Smooth muscle cell (in vitro differentiated cells): ENCODE data around the gene TMEM187. TPM values are rescaled to one million over a fixed set of nuclear protein-coding genes. Genes with fewer than 3 reads are reported as not detected.
A peak's percentile ranks its signal among the peaks of the same experiment; 100 is the strongest.

Experiments used
- DNase-seq: peaks from one replicate; lab custom pipeline; 2025; ENCODE audit not compliant: unreplicated experiment; lab: John Stamatoyannopoulos, UW
- H2AFZ ChIP-seq: fragments of 200-600 bp; sonication (generic); 2 replicates; pipeline ENCODE4 v1.6.0; 2016; ENCODE audit warnings: antibody characterized with exemption, low read depth, mild to moderate bottlenecking
- H3F3A ChIP-seq: fragments of 200-600 bp; sonication (generic); 2 replicates; pipeline ENCODE4 v1.6.0; 2017; ENCODE audit warnings: antibody characterized with exemption, low read depth
- H3K27ac ChIP-seq: fragments of 200-600 bp; sonication (generic); 2 replicates; pipeline ENCODE4 v1.5.1; 2016; ENCODE audit warnings: low read depth, mild to moderate bottlenecking
- H3K27me3 ChIP-seq: fragments of 200-600 bp; sonication (generic); 2 replicates; pipeline ENCODE4 v1.6.1; 2016; ENCODE audit warnings: low read depth, mild to moderate bottlenecking
- H3K36me3 ChIP-seq: fragments of 200-600 bp; sonication (generic); 2 replicates; pipeline ENCODE4 v1.5.1; 2016; ENCODE audit warnings: low read depth
- H3K4me1 ChIP-seq: fragments of 200-600 bp; sonication (generic); 2 replicates; pipeline ENCODE4 v1.5.1; 2016; ENCODE audit warnings: low read depth
- H3K4me2 ChIP-seq: fragments of 200-600 bp; sonication (generic); 2 replicates; pipeline ENCODE4 v1.6.0; 2016; ENCODE audit warnings: mild to moderate bottlenecking
- H3K4me3 ChIP-seq: fragments of 200-600 bp; sonication (generic); 2 replicates; pipeline ENCODE4 v1.5.1; 2016; ENCODE audit warnings: mild to moderate bottlenecking
- H3K79me2 ChIP-seq: fragments of 200-600 bp; sonication (generic); 2 replicates; pipeline ENCODE4 v1.6.0; 2016; ENCODE audit warnings: low read depth, mild to moderate bottlenecking
- H3K9ac ChIP-seq: fragments of 200-600 bp; sonication (generic); 2 replicates; pipeline ENCODE4 v1.6.0; 2016; ENCODE audit warnings: low read depth
- H3K9me3 ChIP-seq: fragments of 200-600 bp; sonication (generic); replicated peaks from 2 replicates; pipeline ENCODE4 v1.5.1; 2016; ENCODE audit warnings: low read depth
- H4K20me1 ChIP-seq: fragments of 200-600 bp; sonication (generic); 2 replicates; pipeline ENCODE4 v1.6.0; 2016; ENCODE audit warnings: low read depth
- CTCF ChIP-seq: fragments of 200-600 bp; sonication (generic); IDR thresholded peaks from 2 replicates; pipeline ENCODE4 v1.5.1; 2017; ENCODE audit warnings: borderline replicate concordance, mild to moderate bottlenecking, antibody characterized with exemption; ENCODE audit not compliant: insufficient read depth, poor library complexity, severe bottlenecking
- WGBS: methylation state at CpG from one replicate; pipeline ENCODE4 v1.1.7; 2016; ENCODE audit warnings: low lambda C conversion rate; 5-methylcytosine and 5-hydroxymethylcytosine counted together
- polyA plus RNA-seq: library from polyadenylated mRNA; unstranded; fragments of >200 nt; fragmentation: Nextera tagmentation; extraction: Ambion mirVana; gene quantifications from 2 replicates; pipeline ENCODE4 v1.2.1, GENCODE V29; 2016
- total RNA-seq: library from RNA; depleted of rRNA; stranded (reverse); fragments of >200 nt; gene quantifications from 2 replicates; pipeline ENCODE4 v1.2.3, GENCODE V29; 2014

TMEM187 gene
- total and polyA plus RNA-seq, 2 experiments from 2014 or later = 6.2 to 9.8 TPM

- Histone ChIP-seq H3K4me2 (peak overlapping the region; percentile 84), H4K20me1 (peaks cover 50% of the 10 kb centered on the region), H3K27ac (peak overlapping the region; percentile 99), H3K36me3 (no peaks in the 10 kb centered on the region), H3K27me3 (no peaks in the 10 kb centered on the region), H3F3A (no peaks in the 10 kb centered on the region), H3K4me3 (peak overlapping the region; percentile 72), H2AFZ (no peak overlapping the region), H3K9ac (peak overlapping the region; percentile 99), H3K9me3 (no peaks in the 10 kb centered on the region), H3K4me1 (no peaks in the 10 kb centered on the region), H3K79me2 (peaks cover 42% of the 10 kb centered on the region)
- 45% methylated on average over 39 of the region's 49 CpGs for WGBS
- no peak for TF ChIP-seq CTCF
- DNase-seq = no peak
Observed at GRCh38 chrX:153970357-153971123, 2.0 kb upstream of the TMEM187 start.

GRCh38 chrX:153971124-153971449 is 1.5 kb upstream of the TMEM187 start:
- Histone ChIP-seq H3K4me1 (no peaks in the 10 kb centered on the region), H2AFZ (no peak overlapping the region), H4K20me1 (peaks cover 45% of the 10 kb centered on the region), H3K9ac (peak overlapping the region; percentile 99), H3K27me3 (no peaks in the 10 kb centered on the region), H3K4me2 (peak overlapping the region; percentile 80), H3K27ac (peak overlapping the region; percentile 99), H3F3A (no peaks in the 10 kb centered on the region), H3K36me3 (no peaks in the 10 kb centered on the region), H3K79me2 (peaks cover 37% of the 10 kb centered on the region), H3K4me3 (peak overlapping the region; percentile 72), H3K9me3 (no peaks in the 10 kb centered on the region)
- WGBS = 53% methylated on average over 17 of the region's 34 CpGs
- peak; percentile 49 for DNase-seq
- no peak for TF ChIP-seq CTCF

GRCh38 chrX:153971450-153972367 is 845 bp upstream of the TMEM187 start, which contains the start of gene HCFC1:
TSS of gene HCFC1 (minus strand) at chrX:153971818. CDS start at chrX:153970840, 978 bp downstream.
- Histone ChIP-seq H3K4me3 (peak within 1 kb of the TSS; percentile 72), H3K27me3 (no peaks in the 10 kb centered on the region), H3K9ac (peak within 1 kb of the TSS; percentile 99), H3K4me1 (no peaks in the 10 kb centered on the region), H2AFZ (no peak within 1 kb of the TSS), H3K36me3 (no peaks in the 10 kb centered on the region), H3K27ac (peak within 1 kb of the TSS; percentile 99), H3K9me3 (no peaks in the 10 kb centered on the region), H4K20me1 (peaks cover 39% of the 10 kb centered on the region), H3F3A (no peaks in the 10 kb centered on the region), H3K4me2 (peak within 1 kb of the TSS; percentile 87), H3K79me2 (peaks cover 31% of the 10 kb centered on the region)
- TF ChIP-seq CTCF = no peak
- peak; percentile 74 for DNase-seq
- WGBS = 49% methylated on average over 80 of the region's 96 CpGs
